ENCODE measurements around the gene GAGE12J.

GRCh38 chrX:49273181-49273727 lies 48.6 kb upstream of the GAGE12J start:
- TF ChIP-seq POLR2AphosphoS5 (IDR thresholded peaks at IDR 0.05) (no peak), CTCF (IDR thresholded peaks at IDR 0.05 in 8 of 11, conservative IDR thresholded peaks at IDR 0.05 in 3 of 11) (no peak)
